ENCODE measurements around the gene WEE1. TPM values are rescaled to one million over a fixed set of nuclear protein-coding genes. Genes with fewer than 3 reads are reported as not detected.

WEE1 gene
- polyA plus RNA-seq, 1 donor (not counting 4 experiments of a cell fraction or from before 2014, with no cell fraction given), result 39.2 TPM

GRCh38 chr11:9629064-9629463 is 55.6 kb downstream of the WEE1 start:
- Histone ChIP-seq H3K79me2 (ENCODE audit: control insufficient read depth, insufficient read depth, low read length) (no peaks in the 10 kb centered on the region), H3K4me1 (ENCODE audit: control insufficient read depth, extremely low read depth, insufficient read depth, low read length) (peaks cover 5% of the 10 kb centered on the region), H3K4me3 (ENCODE audit: control insufficient read depth in 2 of 3, extremely low read depth in 1 of 3, insufficient read depth in 2 of 3, low read depth in 1 of 3, low read length in 3 of 3) (no peak overlapping the region), H3K4me2 (ENCODE audit: control insufficient read depth, extremely low read depth, insufficient read depth, low read depth, low read length) (no peak overlapping the region), H3K9ac (ENCODE audit: control insufficient read depth, extremely low read depth, insufficient read depth, low read length) (no peak overlapping the region), H3K9me1 (ENCODE audit: control insufficient read depth, extremely low read depth, insufficient read depth, low read length) (no peaks in the 10 kb centered on the region), H2AFZ (ENCODE audit: control insufficient read depth, low read length) (no peak overlapping the region), H4K20me1 (ENCODE audit: control insufficient read depth, extremely low read depth, insufficient read depth, low read length) (no peaks in the 10 kb centered on the region), H3K36me3 (ENCODE audit: control insufficient read depth in 2 of 2, extremely low read depth in 1 of 2, insufficient read depth in 2 of 2, low read length in 2 of 2) (no peaks in the 10 kb centered on the region), H3K27ac (ENCODE audit: control insufficient read depth, insufficient read depth, low read length) (no peak overlapping the region), H3K27me3 (ENCODE audit: control insufficient read depth, extremely low read depth, insufficient read depth, low read length) (no peaks in the 10 kb centered on the region), H3K9me3 (ENCODE audit: control insufficient read depth, low read depth, low read length) (no peaks in the 10 kb centered on the region)
- TF ChIP-seq EZH2 (IDR thresholded peaks at IDR 0.05; ENCODE audit: low read length) (no peak), CTCF (optimal IDR thresholded peaks at IDR 0.05 in 1 of 3, IDR thresholded peaks at IDR 0.05 in 1 of 3, conservative IDR thresholded peaks at IDR 0.05 in 1 of 3; ENCODE audit: extremely low read depth in 1 of 3, insufficient read depth in 2 of 3, low read length in 3 of 3) (no peak)
- dilution Hi-C loops (cut with MboI; ENCODE audit: extremely low pct_ligation_motif_present, low sequenced_read_pairs), result no loop called here
- no peak for DNase-seq (ENCODE audit: low read depth, low spot score)
- no peak for FAIRE-seq

- no peaks in the 10 kb centered on the region for H4K20me1 ChIP-seq (ENCODE audit: control insufficient read depth, extremely low read depth, insufficient read depth, low read length)
- FAIRE-seq, result no peak
- H3K36me3 ChIP-seq (ENCODE audit: control insufficient read depth in 2 of 2, extremely low read depth in 1 of 2, insufficient read depth in 2 of 2, low read length in 2 of 2), result no peaks in the 10 kb centered on the region
- H3K9me1 ChIP-seq (ENCODE audit: control insufficient read depth, extremely low read depth, insufficient read depth, low read length), result no peaks in the 10 kb centered on the region
- no peak overlapping the region for H3K4me2 ChIP-seq (ENCODE audit: control insufficient read depth, extremely low read depth, insufficient read depth, low read depth, low read length)
- H3K27me3 ChIP-seq (ENCODE audit: control insufficient read depth, extremely low read depth, insufficient read depth, low read length), result no peaks in the 10 kb centered on the region
- no peaks in the 10 kb centered on the region for H3K79me2 ChIP-seq (ENCODE audit: control insufficient read depth, insufficient read depth, low read length)
- no peak overlapping the region for H2AFZ ChIP-seq (ENCODE audit: control insufficient read depth, low read length)
- no peaks in the 10 kb centered on the region for H3K9me3 ChIP-seq (ENCODE audit: control insufficient read depth, low read depth, low read length)
- dilution Hi-C loops (cut with MboI; ENCODE audit: extremely low pct_ligation_motif_present, low sequenced_read_pairs), result no loop called here
- DNase-seq (ENCODE audit: low read depth, low spot score), result no peak
- no peak for TF ChIP-seq CTCF (optimal IDR thresholded peaks at IDR 0.05 in 1 of 3, IDR thresholded peaks at IDR 0.05 in 1 of 3, conservative IDR thresholded peaks at IDR 0.05 in 1 of 3; ENCODE audit: extremely low read depth in 1 of 3, insufficient read depth in 2 of 3, low read length in 3 of 3)
- no peak overlapping the region for H3K9ac ChIP-seq (ENCODE audit: control insufficient read depth, extremely low read depth, insufficient read depth, low read length)
- no peak overlapping the region for H3K4me3 ChIP-seq (ENCODE audit: control insufficient read depth in 2 of 3, extremely low read depth in 1 of 3, insufficient read depth in 2 of 3, low read depth in 1 of 3, low read length in 3 of 3)
- no peak overlapping the region for H3K27ac ChIP-seq (ENCODE audit: control insufficient read depth, insufficient read depth, low read length)
- H3K4me1 ChIP-seq (ENCODE audit: control insufficient read depth, extremely low read depth, insufficient read depth, low read length), result no peaks in the 10 kb centered on the region
These were observed 60.2 kb downstream of the WEE1 start for GRCh38 chr11:9633679-9634078.
